GM11168 (cell line): Measurements from ENCODE around the gene CCNJL.
"Not testable (repeated sequence)": the region's sequence is repeated elsewhere in the genome, so short reads cannot be mapped to it uniquely, and the experiment has no call there.

ENCODE experiments used
- in situ Hi-C: fragments of 300-500 bp; cut with MboI; formaldehyde crosslinking; loops from one replicate; pipeline ENCODE4 v1.12.0; 2022; ENCODE audit warnings: low sequenced_read_pairs; ENCODE audit not compliant: unreplicated experiment

Gene CCNJL

GRCh38 chr5:160266752-160267345 lies 45.5 kb downstream of the CCNJL start:
- in situ Hi-C loops = no loop called here

- in situ Hi-C loops = no loop called here
These were observed 46.3 kb downstream of the CCNJL start for GRCh38 chr5:160266044-160266443.

- in situ Hi-C loops = no loop called here
These were observed 49.0 kb downstream of the CCNJL start for GRCh38 chr5:160263326-160263855.

- in situ Hi-C loops = no loop called here
These were observed 50.0 kb downstream of the CCNJL start for GRCh38 chr5:160262151-160263074.

- in situ Hi-C loops = no loop called here
These were observed 51.2 kb downstream of the CCNJL start for GRCh38 chr5:160260881-160261815.

- in situ Hi-C loops = no loop called here
These were observed 52.2 kb downstream of the CCNJL start for GRCh38 chr5:160260006-160260775.

- in situ Hi-C loops = no loop called here
These were observed 53.0 kb downstream of the CCNJL start for GRCh38 chr5:160259341-160259740.

- in situ Hi-C loops = no loop called here
These were observed 57.7 kb downstream of the CCNJL start for GRCh38 chr5:160254706-160255105.

GRCh38 chr5:160253441-160253840 lies 58.9 kb downstream of the CCNJL start:
- in situ Hi-C loops = no loop called here

GRCh38 chr5:160252916-160253315 lies 59.4 kb downstream of the CCNJL start:
- in situ Hi-C loops = no loop called here

- in situ Hi-C loops = no loop called here
These were observed 60.8 kb downstream of the CCNJL start for GRCh38 chr5:160251406-160252155.

- in situ Hi-C loops = no loop called here
These were observed 61.5 kb downstream of the CCNJL start for GRCh38 chr5:160250826-160251225.

- in situ Hi-C loops = no loop called here
These were observed 62.1 kb downstream of the CCNJL start for GRCh38 chr5:160250226-160250625.

- in situ Hi-C loops = not testable (repeated sequence)
These were observed 62.8 kb downstream of the CCNJL start for GRCh38 chr5:160249570-160249969.

GRCh38 chr5:160245506-160246086 lies 66.8 kb downstream of the CCNJL start:
- in situ Hi-C loops = no loop called here

- in situ Hi-C loops = no loop called here
These were observed 70.2 kb downstream of the CCNJL start for GRCh38 chr5:160242145-160242544.

GRCh38 chr5:160240350-160240749 lies 72.0 kb downstream of the CCNJL start:
- in situ Hi-C loops = no loop called here

- in situ Hi-C loops = no loop called here
These were observed 74.7 kb downstream of the CCNJL start for GRCh38 chr5:160237571-160238093.
